ENCODE data around the gene CES4A. TPM values are rescaled to one million over a fixed set of nuclear protein-coding genes. Genes with fewer than 3 reads are reported as not detected.

CES4A gene
- total and polyA plus RNA-seq, 2 of the 13 experiments (the other 11 are each of a cell fraction or from before 2014, with no cell fraction given), result 0.09 to 0.17 TPM

GRCh38 chr16:66961065-66961744 is 27.2 kb upstream of the CES4A start, which contains the start of gene CES3 (continued):
- TF ChIP-seq SYNCRIP (IDR thresholded peaks at IDR 0.05; ENCODE audit: insufficient read depth, low read depth, low read length) (no peak), ZNF616 (CRISPR knock-in tag; IDR thresholded peaks at IDR 0.05; ENCODE audit: low read depth) (no peak), ZNF597 (CRISPR knock-in tag; IDR thresholded peaks at IDR 0.05) (no peak), SNAPC5 (CRISPR knock-in tag; IDR thresholded peaks at IDR 0.05; ENCODE audit: borderline replicate concordance) (no peak), FOSL1 (CRISPR knock-in tag; IDR thresholded peaks at IDR 0.05; ENCODE audit: borderline replicate concordance) (no peak), DNMT1 (CRISPR knock-in tag; IDR thresholded peaks at IDR 0.05) (no peak; the same call in 1 of the 2 replicates), SRSF1 (optimal IDR thresholded peaks at IDR 0.05; ENCODE audit: low read depth, low read length) (no peak), ATF3 (CRISPR knock-in tag; IDR thresholded peaks at IDR 0.05) (no peak), ZNF674 (CRISPR knock-in tag; IDR thresholded peaks at IDR 0.05; ENCODE audit: low read depth) (no peak), POLR2AphosphoS5 (IDR thresholded peaks at IDR 0.05; ENCODE audit: low read depth, low read length) (peak; percentile 72), CERS6 (CRISPR knock-in tag; IDR thresholded peaks at IDR 0.05) (no peak), ZIK1 (CRISPR knock-in tag; IDR thresholded peaks at IDR 0.05; ENCODE audit: borderline replicate concordance, low read depth) (no peak), HNF1B (CRISPR knock-in tag; IDR thresholded peaks at IDR 0.05) (peak; percentile 76), ZBTB38 (CRISPR knock-in tag; IDR thresholded peaks at IDR 0.05) (peak; percentile 98), ZNF205 (CRISPR knock-in tag; IDR thresholded peaks at IDR 0.05) (0 out of 2 replicates have a peak, but pooled peaks have one; percentile 37), NFE2 (CRISPR knock-in tag; IDR thresholded peaks at IDR 0.05) (no peak), HOXA3 (CRISPR knock-in tag; IDR thresholded peaks at IDR 0.05) (peak; percentile 48), ZNF317 (CRISPR knock-in tag; IDR thresholded peaks at IDR 0.05) (no peak), EHMT2 (IDR thresholded peaks at IDR 0.05; ENCODE audit: borderline replicate concordance, low read depth, low read length) (no peak), DDIT3 (CRISPR knock-in tag; IDR thresholded peaks at IDR 0.05) (no peak), SALL1 (CRISPR knock-in tag; IDR thresholded peaks at IDR 0.05) (peak; percentile 77), ZNF83 (CRISPR knock-in tag; IDR thresholded peaks at IDR 0.05; ENCODE audit: borderline replicate concordance) (no peak), ATRX (CRISPR knock-in tag; IDR thresholded peaks at IDR 0.05; ENCODE audit: borderline replicate concordance) (no peak), ZMAT5 (CRISPR knock-in tag; IDR thresholded peaks at IDR 0.05; ENCODE audit: borderline replicate concordance, low read depth) (no peak), ZNF691 (CRISPR knock-in tag; IDR thresholded peaks at IDR 0.05; ENCODE audit: borderline replicate concordance, low read depth) (peak; percentile 74; the same call in 1 of the 2 replicates)
